GM12878 (cell line): Measurements from ENCODE around the gene KDM5C.

Experiments used
- ATF2 ChIP-seq: IDR thresholded peaks from 2 replicates; pipeline ENCODE4 v1.6.1; 2012; ENCODE audit warnings: low read length, inconsistent platforms
- CTCF ChIP-seq, 3 experiments: IDR thresholded peaks in 2 of 3; conservative IDR thresholded peaks in 1 of 3; 2 replicates each; pipeline ENCODE4 v1.5.1; 2011; ENCODE audit warnings: low read depth in 3 of 3, low read length in 3 of 3, mild to moderate bottlenecking in 3 of 3, control low read depth in 2 of 3, moderate library complexity in 2 of 3, inconsistent platforms in 1 of 3, mixed read lengths in 1 of 3; ENCODE audit not compliant: control insufficient read depth in 2 of 3, insufficient read depth in 1 of 3; ENCODE audit errors: extremely low read depth in 1 of 3
- E4F1 ChIP-seq: fragments of 450-650 bp; IDR thresholded peaks from 2 replicates; pipeline ENCODE4 v1.6.1; 2018; ENCODE audit warnings: borderline replicate concordance, mild to moderate bottlenecking; ENCODE audit not compliant: partially characterized antibody
- ELK1 ChIP-seq: IDR thresholded peaks from 2 replicates; pipeline ENCODE4 v1.6.1; 2012; ENCODE audit warnings: low read depth, low read length, improper control_type of control experiment
- EZH2 ChIP-seq: IDR thresholded peaks from 2 replicates; pipeline ENCODE4 v1.6.1; 2012; ENCODE audit warnings: low read depth, mild to moderate bottlenecking, control low read depth, inconsistent platforms, low read length, borderline replicate concordance; ENCODE audit not compliant: control insufficient read depth
- KDM1A ChIP-seq: fragments of 200-600 bp; sonication (generic); IDR thresholded peaks from 2 replicates; pipeline ENCODE4 v1.6.1; 2016; ENCODE audit warnings: borderline replicate concordance
- MAX ChIP-seq: IDR thresholded peaks from 2 replicates; pipeline ENCODE4 v1.6.1; 2012; ENCODE audit warnings: low read depth, low read length, improper control_type of control experiment
- MXI1 ChIP-seq: fragments of 150-350 bp; IDR thresholded peaks from 2 replicates; pipeline ENCODE4 v1.6.1; 2011; ENCODE audit warnings: low read depth, mild to moderate bottlenecking, inconsistent platforms, low read length, improper control_type of control experiment
- MYC ChIP-seq: IDR thresholded peaks from 2 replicates; pipeline ENCODE4 v1.6.1; 2011; ENCODE audit warnings: mild to moderate bottlenecking, low read length, moderate library complexity, inconsistent platforms; ENCODE audit not compliant: insufficient read depth, insufficient replicate concordance, insufficient read length, severe bottlenecking
- POLR2A ChIP-seq: IDR thresholded peaks from 2 replicates; pipeline ENCODE4 v1.6.1; 2011; ENCODE audit warnings: low read depth, mild to moderate bottlenecking, low read length
- POLR2AphosphoS5 ChIP-seq: IDR thresholded peaks from 2 replicates; pipeline ENCODE4 v1.6.1; 2011; ENCODE audit warnings: mild to moderate bottlenecking, low read length, inconsistent platforms
- RELA ChIP-seq: fragments of 450-650 bp; IDR thresholded peaks from 2 replicates; pipeline ENCODE4 v1.8.0; 2014; ENCODE audit warnings: borderline replicate concordance; ENCODE audit not compliant: partially characterized antibody
- REST ChIP-seq: IDR thresholded peaks from 2 replicates; pipeline ENCODE4 v1.6.1; 2012; ENCODE audit warnings: mild to moderate bottlenecking, low read depth, low read length
- TCF3 ChIP-seq: IDR thresholded peaks from 2 replicates; pipeline ENCODE4 v1.6.1; 2012; ENCODE audit warnings: low read depth, mild to moderate bottlenecking, low read length, borderline replicate concordance; ENCODE audit not compliant: insufficient read depth

- peak; percentile 87 for TF ChIP-seq MXI1
- TF ChIP-seq CTCF (IDR thresholded peaks at IDR 0.05 in 2 of 3, conservative IDR thresholded peaks at IDR 0.05 in 1 of 3; ENCODE audit: control insufficient read depth in 2 of 3, extremely low read depth in 1 of 3, insufficient read depth in 1 of 3, low read depth in 3 of 3, low read length in 3 of 3) = no peak
- no peak for TF ChIP-seq MAX
- TF ChIP-seq POLR2A = peak; percentile 99
- no peak for TF ChIP-seq TCF3
- TF ChIP-seq EZH2 = no peak
- peak; percentile 55 for TF ChIP-seq E4F1
- TF ChIP-seq ATF2 = no peak; the same call in none of the 2 replicates
- TF ChIP-seq MYC = no peak
- no peak for TF ChIP-seq REST
- peak; percentile 90 for TF ChIP-seq POLR2AphosphoS5
- TF ChIP-seq ELK1 = peak; percentile 83
- peak; percentile 53 for TF ChIP-seq RELA
- TF ChIP-seq KDM1A = no peak
Observed at GRCh38 chrX:53224860-53225797, at the start of gene KDM5C.
